Measurements from ENCODE around the gene FRYL. TPM values are rescaled to one million over a fixed set of nuclear protein-coding genes. Genes with fewer than 3 reads are reported as not detected.

FRYL gene
- polyA plus RNA-seq, 1 donor from 2014 or later: 64.0 TPM

GRCh38 chr4:48556268-48556667, 223.8 kb downstream of the FRYL start:
- peaks cover 13% of the 10 kb centered on the region for H3K36me3 ChIP-seq (ENCODE audit: insufficient read depth, low read length)

GRCh38 chr4:48554606-48555005, 225.5 kb downstream of the FRYL start:
- Histone ChIP-seq H2AFZ (ENCODE audit: low read depth, low read length) (no peak overlapping the region), H3F3A (ENCODE audit: insufficient read depth, low read length, poor library complexity, severe bottlenecking) (no peaks in the 10 kb centered on the region), H3K36me3 (ENCODE audit: insufficient read depth, low read length) (peaks cover 16% of the 10 kb centered on the region), H3K27me3 (ENCODE audit: insufficient read depth, low read depth, low read length) (no peaks in the 10 kb centered on the region), H3K9ac (ENCODE audit: low read length) (no peak overlapping the region), H4K20me1 (ENCODE audit: insufficient read depth) (no peaks in the 10 kb centered on the region), H3K4me3 (ENCODE audit: low read length) (no peak overlapping the region), H3K4me2 (ENCODE audit: low read length) (no peak overlapping the region), H3K9me3 (ENCODE audit: low read length) (no peaks in the 10 kb centered on the region), H3K9me2 (ENCODE audit: insufficient read depth, low read length) (no peaks in the 10 kb centered on the region), H3K27ac (ENCODE audit: low read length) (no peak overlapping the region), H3K79me2 (replicated peaks; ENCODE audit: insufficient read depth, low read length) (no peaks in the 10 kb centered on the region)
- TF ChIP-seq POLR2AphosphoS5 (IDR thresholded peaks at IDR 0.05): no peak
- TF ChIP-seq CTCF (IDR thresholded peaks at IDR 0.05; ENCODE audit: poor library complexity, severe bottlenecking): no peak
- no peak for TF ChIP-seq MXI1 (conservative IDR thresholded peaks at IDR 0.05; ENCODE audit: poor library complexity, severe bottlenecking)
- TF ChIP-seq TAF1 (IDR thresholded peaks at IDR 0.05; ENCODE audit: low read depth): no peak
- TF ChIP-seq RAD21 (conservative IDR thresholded peaks at IDR 0.05): no peak
- TF ChIP-seq EP300 (conservative IDR thresholded peaks at IDR 0.05; ENCODE audit: poor library complexity, severe bottlenecking): no peak
- TF ChIP-seq SMC3 (conservative IDR thresholded peaks at IDR 0.05; ENCODE audit: poor library complexity): no peak

More at GRCh38 chr4:48556268-48556667, 223.8 kb downstream of the FRYL start:
- Histone ChIP-seq H3K4me2 (ENCODE audit: low read length) (no peak overlapping the region), H3K9me2 (ENCODE audit: insufficient read depth, low read length) (no peaks in the 10 kb centered on the region), H2AFZ (ENCODE audit: low read depth, low read length) (no peak overlapping the region), H3K79me2 (replicated peaks; ENCODE audit: insufficient read depth, low read length) (no peaks in the 10 kb centered on the region), H3F3A (ENCODE audit: insufficient read depth, low read length, poor library complexity, severe bottlenecking) (no peaks in the 10 kb centered on the region), H3K9ac (ENCODE audit: low read length) (no peak overlapping the region), H3K27ac (ENCODE audit: low read length) (no peak overlapping the region), H4K20me1 (ENCODE audit: insufficient read depth) (no peaks in the 10 kb centered on the region), H3K4me3 (ENCODE audit: low read length) (no peak overlapping the region), H3K27me3 (ENCODE audit: insufficient read depth, low read depth, low read length) (no peaks in the 10 kb centered on the region), H3K9me3 (ENCODE audit: low read length) (no peaks in the 10 kb centered on the region)
- TF ChIP-seq POLR2AphosphoS5 (IDR thresholded peaks at IDR 0.05) (no peak), TAF1 (IDR thresholded peaks at IDR 0.05; ENCODE audit: low read depth) (no peak), EZH2 (IDR thresholded peaks at IDR 0.05; ENCODE audit: borderline replicate concordance, insufficient read depth, low read length, poor library complexity, severe bottlenecking) (no peak), EP300 (conservative IDR thresholded peaks at IDR 0.05; ENCODE audit: poor library complexity, severe bottlenecking) (no peak), CTCF (IDR thresholded peaks at IDR 0.05; ENCODE audit: poor library complexity, severe bottlenecking) (no peak), RAD21 (conservative IDR thresholded peaks at IDR 0.05) (no peak), REST (IDR thresholded peaks at IDR 0.05; ENCODE audit: borderline replicate concordance) (no peak), SMC3 (conservative IDR thresholded peaks at IDR 0.05; ENCODE audit: poor library complexity) (no peak), MXI1 (conservative IDR thresholded peaks at IDR 0.05; ENCODE audit: poor library complexity, severe bottlenecking) (no peak)
